IMR-90 (cell line): ENCODE measurements around the gene SLC25A34. TPM values are rescaled to one million over a fixed set of nuclear protein-coding genes. Genes with fewer than 3 reads are reported as not detected.

Experiments used
- ATAC-seq: fragments of 200-7000 bp; cut with Tn5 transposase; 2 replicates; pipeline ENCODE4 v1.9.1; 2020; ENCODE audit warnings: low read depth, mild to moderate bottlenecking, moderate library complexity
- BruUV-seq: library from RNA; stranded (reverse); fragments of 400-500 nt; replicated peaks from 2 replicates; lab custom pipeline; 2021; lab: Mats Ljungman, UMichigan
- CTCF ChIA-PET: fragments of 300-600 bp; formaldehyde crosslinking; extraction: SDS; loops from one replicate; lab custom pipeline; 2021; ENCODE audit warnings: antibody characterized with exemption; lab: Yijun Ruan, JAX
- POLR2A ChIA-PET: fragments of 300-600 bp; sonication (Branson Sonifier 250); formaldehyde crosslinking; loops from one replicate; lab custom pipeline; 2022; ENCODE audit warnings: antibody characterized with exemption; ENCODE audit not compliant: unreplicated experiment; lab: Charles Lee
- DNase-seq: peaks from one replicate; pipeline ENCODE4 v3.0.0; 2013
- H2AFZ ChIP-seq: replicated peaks from 2 replicates; pipeline ENCODE3; 2013; ENCODE audit warnings: low read length, mild to moderate bottlenecking; ENCODE audit not compliant: poor library complexity
- H2AK5ac ChIP-seq: 2 replicates; pipeline ENCODE4 v1.6.1; 2013; ENCODE audit warnings: low read depth, low read length, inconsistent platforms
- H2AK9ac ChIP-seq: replicated peaks from 2 replicates; pipeline ENCODE3; 2013; ENCODE audit warnings: mild to moderate bottlenecking, low read depth, low read length, moderate library complexity; ENCODE audit not compliant: poor library complexity
- H2BK120ac ChIP-seq: 2 replicates; pipeline ENCODE4 v1.6.1; 2013; ENCODE audit warnings: low read depth, low read length, inconsistent platforms
- H2BK15ac ChIP-seq: 3 replicates; pipeline ENCODE4 v1.6.1; 2013; ENCODE audit warnings: low read depth, low read length, inconsistent platforms
- H2BK20ac ChIP-seq: 2 replicates; pipeline ENCODE4 v1.6.1; 2013; ENCODE audit warnings: low read depth, mild to moderate bottlenecking, inconsistent platforms, low read length, moderate library complexity
- H2BK5ac ChIP-seq: 2 replicates; pipeline ENCODE4 v1.6.1; 2013; ENCODE audit warnings: mild to moderate bottlenecking, low read depth, low read length, inconsistent platforms; ENCODE audit not compliant: poor library complexity, severe bottlenecking
- H3K14ac ChIP-seq: replicated peaks from 2 replicates; pipeline ENCODE4 v1.6.1; 2013; ENCODE audit warnings: low read depth, low read length, inconsistent platforms
- H3K18ac ChIP-seq: 2 replicates; pipeline ENCODE4 v1.6.1; 2013; ENCODE audit warnings: low read depth, low read length, control low read depth
- H3K23ac ChIP-seq: 2 replicates; pipeline ENCODE4 v1.6.1; 2013; ENCODE audit warnings: low read depth, low read length, inconsistent platforms
- H3K27ac ChIP-seq: 2 replicates; pipeline ENCODE4 v1.5.1; 2013; ENCODE audit warnings: mild to moderate bottlenecking, control low read depth, low read length; ENCODE audit not compliant: insufficient read depth
- H3K27me3 ChIP-seq: 2 replicates; pipeline ENCODE4 v1.6.1; 2013; ENCODE audit warnings: low read length; ENCODE audit not compliant: control insufficient read depth, insufficient read depth
- H3K36me3 ChIP-seq: 2 replicates; pipeline ENCODE4 v1.6.1; 2013; ENCODE audit warnings: low read length, mixed read lengths; ENCODE audit not compliant: control insufficient read depth, insufficient read depth
- H3K4ac ChIP-seq: 2 replicates; pipeline ENCODE4 v1.6.1; 2013; ENCODE audit warnings: low read depth, low read length, inconsistent platforms
- H3K4me1 ChIP-seq: 2 replicates; pipeline ENCODE4 v1.6.1; 2013; ENCODE audit warnings: low read length, mixed read lengths; ENCODE audit not compliant: control insufficient read depth, insufficient read depth
- H3K4me2 ChIP-seq: 2 replicates; pipeline ENCODE4 v1.6.1; 2013; ENCODE audit warnings: low read depth, mild to moderate bottlenecking, control low read depth, low read length, moderate library complexity
- H3K4me3 ChIP-seq: 2 replicates; pipeline ENCODE4 v1.5.1; 2013; ENCODE audit warnings: low read depth, mild to moderate bottlenecking, control low read depth, low read length, moderate library complexity; ENCODE audit not compliant: insufficient read depth
- H3K56ac ChIP-seq: 2 replicates; pipeline ENCODE4 v1.6.1; 2013; ENCODE audit warnings: low read length, inconsistent platforms; ENCODE audit not compliant: insufficient read depth; ENCODE audit errors: extremely low read depth
- H3K79me1 ChIP-seq, 2 experiments: 2 replicates each; pipeline ENCODE4 v1.6.1; 2013; ENCODE audit warnings: low read length in 2 of 2, inconsistent platforms in 1 of 2, low read depth in 1 of 2
- H3K9ac ChIP-seq: 2 replicates; pipeline ENCODE4 v1.6.1; 2013; ENCODE audit warnings: low read depth, low read length, control low read depth
- H3K9me1 ChIP-seq: 2 replicates; pipeline ENCODE4 v1.6.1; 2013; ENCODE audit warnings: low read length, inconsistent platforms; ENCODE audit not compliant: insufficient read depth
- H3K9me3 ChIP-seq: 2 replicates; pipeline ENCODE4 v1.6.1; 2013; ENCODE audit warnings: low read length; ENCODE audit not compliant: control insufficient read depth, insufficient read depth
- H4K20me1 ChIP-seq: 2 replicates; pipeline ENCODE4 v1.6.1; 2013; ENCODE audit warnings: low read length, inconsistent platforms; ENCODE audit not compliant: insufficient read depth
- H4K5ac ChIP-seq: 2 replicates; pipeline ENCODE4 v1.6.1; 2013; ENCODE audit warnings: mild to moderate bottlenecking, low read depth, low read length, control low read depth
- H4K8ac ChIP-seq, 2 experiments: 2 replicates each; pipeline ENCODE4 v1.6.1; 2013; ENCODE audit warnings: low read depth in 2 of 2, low read length in 2 of 2, control low read depth in 1 of 2, inconsistent platforms in 1 of 2
- H4K91ac ChIP-seq: 2 replicates; pipeline ENCODE4 v1.6.1; 2013; ENCODE audit warnings: low read depth, low read length, inconsistent platforms; ENCODE audit not compliant: insufficient read depth
- CEBPB ChIP-seq: IDR thresholded peaks from 2 replicates; pipeline ENCODE4 v1.6.1; 2012; ENCODE audit warnings: low read depth, low read length, improper control_type of control experiment
- CHD1 ChIP-seq: IDR thresholded peaks from 2 replicates; pipeline ENCODE4 v1.6.1; 2012; ENCODE audit warnings: low read depth, low read length, improper control_type of control experiment
- CTCF ChIP-seq: conservative IDR thresholded peaks from 2 replicates; pipeline ENCODE4 v1.5.1; 2012; ENCODE audit warnings: mild to moderate bottlenecking, low read depth, low read length, improper control_type of control experiment
- MAFK ChIP-seq: IDR thresholded peaks from 2 replicates; pipeline ENCODE4 v1.6.1; 2012; ENCODE audit warnings: low read depth, low read length, improper control_type of control experiment
- MXI1 ChIP-seq: IDR thresholded peaks from 2 replicates; pipeline ENCODE4 v1.6.1; 2012; ENCODE audit warnings: low read depth, mild to moderate bottlenecking, low read length, moderate library complexity, borderline replicate concordance
- POLR2A ChIP-seq: IDR thresholded peaks from 2 replicates; pipeline ENCODE4 v1.6.1; 2012; ENCODE audit warnings: mild to moderate bottlenecking, low read depth, low read length
- RAD21 ChIP-seq: IDR thresholded peaks from 2 replicates; pipeline ENCODE4 v1.6.1; 2012; ENCODE audit warnings: low read length, improper control_type of control experiment
- RCOR1 ChIP-seq: IDR thresholded peaks from 2 replicates; pipeline ENCODE4 v1.6.1; 2012; ENCODE audit warnings: mild to moderate bottlenecking, low read length, improper control_type of control experiment; ENCODE audit not compliant: insufficient replicate concordance
- RFX5 ChIP-seq: IDR thresholded peaks from 2 replicates; pipeline ENCODE4 v1.8.0; 2012; ENCODE audit warnings: low read depth, mild to moderate bottlenecking, low read length, moderate library complexity
- SMC3 ChIP-seq: fragments of 150-350 bp; IDR thresholded peaks from 2 replicates; pipeline ENCODE4 v1.6.1; 2016; ENCODE audit warnings: low read depth, mild to moderate bottlenecking, antibody characterized with exemption, low read length, moderate library complexity
- WGBS, 2 experiments: methylation state at CpG; one replicate each; pipeline versions ENCODE4 v1.1.5 to v1.1.7; 2013; ENCODE audit warnings: missing lambda C conversion rate in 2 of 2; ENCODE audit not compliant: insufficient read length in 1 of 2; ENCODE audit errors: extremely low coverage in 2 of 2; 5-methylcytosine and 5-hydroxymethylcytosine counted together
- dilution Hi-C: fragments of 300-500 bp; cut with HindIII; formaldehyde crosslinking; loops from one replicate; pipeline ENCODE4 v1.14.3; 2018; ENCODE audit warnings: low sequenced_read_pairs; ENCODE audit not compliant: unreplicated experiment
- in situ Hi-C: fragments of 300-500 bp; cut with MboI; formaldehyde crosslinking; loops from 3 replicates; pipeline ENCODE4 v1.14.3; 2019; ENCODE audit warnings: low sequenced_read_pairs, inconsistent platforms, mixed read lengths
- intact Hi-C: fragments of 100-400 bp; cut with micrococcal nuclease; formaldehyde crosslinking; loops from 2 replicates; pipeline ENCODE4 v1.10.0; 2022
- polyA plus RNA-seq, 3 experiments: library from polyadenylated mRNA; depleted of rRNA; stranded (reverse); fragments of >200 nt; gene quantifications; 2 replicates each; pipeline ENCODE4 v1.2.3, GENCODE V29; 2012; ENCODE audit warnings: low replicate concordance in 1 of 3
- total RNA-seq: library from RNA; depleted of rRNA; stranded (reverse); fragments of >200 nt; gene quantifications from 2 replicates; pipeline ENCODE4 v1.2.3, GENCODE V29; 2012
- TF ChIP-seq, protein P1 (sequence below): fragments of 150-350 bp; IDR thresholded peaks from 2 replicates; pipeline ENCODE4 v1.6.1; 2017; ENCODE audit warnings: mild to moderate bottlenecking, antibody characterized with exemption, low read length, low read depth

The SLC25A34 gene
- total and polyA plus RNA-seq, 2 of the 4 experiments (the other 2 are of a cell fraction), result under 0.01 to 0.72 TPM

GRCh38 chr1:15723631-15724246 lies 12.3 kb upstream of the SLC25A34 start:
- 92% methylated on average over 9 of the region's 20 CpGs; no CpG with 5 or more reads in 1 of the 2 experiments for WGBS, 2 experiments
- ATAC-seq (no peak), DNase-seq (no peak)
- POLR2A ChIA-PET, result no interaction called here
- Histone ChIP-seq H3K27ac (no peak overlapping the region), H2BK15ac (no peak overlapping the region), H2BK120ac (no peak overlapping the region), H2BK20ac (no peak overlapping the region), H3K4me1 (no peaks in the 10 kb centered on the region), H3K4ac (no peak overlapping the region), H2AFZ (no peak overlapping the region), H4K5ac (no peak overlapping the region), H4K91ac (no peak overlapping the region), H3K4me2 (no peak overlapping the region), H3K23ac (no peak overlapping the region), H3K9me3 (no peaks in the 10 kb centered on the region), H3K36me3 (peaks cover 75% of the 10 kb centered on the region), H3K27me3 (no peaks in the 10 kb centered on the region), H2AK9ac (no peak overlapping the region), H3K4me3 (no peak overlapping the region), H3K56ac (no peak overlapping the region), H4K20me1 (0 out of 2 replicates have a peak, but pooled peaks cover 5% of the 10 kb centered on the region), H3K9ac (no peak overlapping the region), H4K8ac (no peak overlapping the region), H3K18ac (no peak overlapping the region), H3K14ac (no peak overlapping the region), H2AK5ac (no peak overlapping the region), H3K79me1 (peaks cover 3 to 11% of the 10 kb centered on the region in 2 experiments; a peak in 2 of 4 replicates), H2BK5ac (no peak overlapping the region), H3K9me1 (no peaks in the 10 kb centered on the region)
- in situ Hi-C loops, result no loop called here
- CTCF ChIA-PET, result no interaction called here
- dilution Hi-C loops, result no loop called here
- intact Hi-C loops, result no loop called here
- BruUV-seq, result no TSS peak
- TF ChIP-seq RAD21, result no peak
- TF ChIP-seq, protein P1, sequence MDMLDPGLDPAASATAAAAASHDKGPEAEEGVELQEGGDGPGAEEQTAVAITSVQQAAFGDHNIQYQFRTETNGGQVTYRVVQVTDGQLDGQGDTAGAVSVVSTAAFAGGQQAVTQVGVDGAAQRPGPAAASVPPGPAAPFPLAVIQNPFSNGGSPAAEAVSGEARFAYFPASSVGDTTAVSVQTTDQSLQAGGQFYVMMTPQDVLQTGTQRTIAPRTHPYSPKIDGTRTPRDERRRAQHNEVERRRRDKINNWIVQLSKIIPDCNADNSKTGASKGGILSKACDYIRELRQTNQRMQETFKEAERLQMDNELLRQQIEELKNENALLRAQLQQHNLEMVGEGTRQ, result no peak
- TF ChIP-seq MAFK, result no peak
- no peak for TF ChIP-seq SMC3
- no peak for TF ChIP-seq RFX5
- no peak for TF ChIP-seq CEBPB
- TF ChIP-seq RCOR1, result no peak
- TF ChIP-seq CHD1, result no peak
- no peak for TF ChIP-seq CTCF
- no peak for TF ChIP-seq POLR2A
- no peak for TF ChIP-seq MXI1
